ENCODE measurements around the gene PPP1R12B.
"Not testable (repeated sequence)": the region's sequence is repeated elsewhere in the genome, so short reads cannot be mapped to it uniquely, and the experiment has no call there.

The PPP1R12B gene

GRCh38 chr1:202361224-202361623, 12.7 kb downstream of the PPP1R12B start:
- no peak for DNase-seq (ENCODE audit: low read depth)
- TF ChIP-seq, protein P1, sequence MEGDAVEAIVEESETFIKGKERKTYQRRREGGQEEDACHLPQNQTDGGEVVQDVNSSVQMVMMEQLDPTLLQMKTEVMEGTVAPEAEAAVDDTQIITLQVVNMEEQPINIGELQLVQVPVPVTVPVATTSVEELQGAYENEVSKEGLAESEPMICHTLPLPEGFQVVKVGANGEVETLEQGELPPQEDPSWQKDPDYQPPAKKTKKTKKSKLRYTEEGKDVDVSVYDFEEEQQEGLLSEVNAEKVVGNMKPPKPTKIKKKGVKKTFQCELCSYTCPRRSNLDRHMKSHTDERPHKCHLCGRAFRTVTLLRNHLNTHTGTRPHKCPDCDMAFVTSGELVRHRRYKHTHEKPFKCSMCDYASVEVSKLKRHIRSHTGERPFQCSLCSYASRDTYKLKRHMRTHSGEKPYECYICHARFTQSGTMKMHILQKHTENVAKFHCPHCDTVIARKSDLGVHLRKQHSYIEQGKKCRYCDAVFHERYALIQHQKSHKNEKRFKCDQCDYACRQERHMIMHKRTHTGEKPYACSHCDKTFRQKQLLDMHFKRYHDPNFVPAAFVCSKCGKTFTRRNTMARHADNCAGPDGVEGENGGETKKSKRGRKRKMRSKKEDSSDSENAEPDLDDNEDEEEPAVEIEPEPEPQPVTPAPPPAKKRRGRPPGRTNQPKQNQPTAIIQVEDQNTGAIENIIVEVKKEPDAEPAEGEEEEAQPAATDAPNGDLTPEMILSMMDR (IDR thresholded peaks at IDR 0.05; ENCODE audit: control insufficient read depth, extremely low read depth, insufficient read depth): no peak
- no peak overlapping the region for H3K4me3 ChIP-seq (ENCODE audit: low read depth, low read length)

- TF ChIP-seq, protein P1 (IDR thresholded peaks at IDR 0.05; ENCODE audit: control insufficient read depth, extremely low read depth, insufficient read depth): no peak
- no peak for DNase-seq (ENCODE audit: low read depth)
- H3K4me3 ChIP-seq (ENCODE audit: low read depth, low read length): no peak overlapping the region
Measured at GRCh38 chr1:202361701-202362100, 13.2 kb downstream of the PPP1R12B start.

DNA sequence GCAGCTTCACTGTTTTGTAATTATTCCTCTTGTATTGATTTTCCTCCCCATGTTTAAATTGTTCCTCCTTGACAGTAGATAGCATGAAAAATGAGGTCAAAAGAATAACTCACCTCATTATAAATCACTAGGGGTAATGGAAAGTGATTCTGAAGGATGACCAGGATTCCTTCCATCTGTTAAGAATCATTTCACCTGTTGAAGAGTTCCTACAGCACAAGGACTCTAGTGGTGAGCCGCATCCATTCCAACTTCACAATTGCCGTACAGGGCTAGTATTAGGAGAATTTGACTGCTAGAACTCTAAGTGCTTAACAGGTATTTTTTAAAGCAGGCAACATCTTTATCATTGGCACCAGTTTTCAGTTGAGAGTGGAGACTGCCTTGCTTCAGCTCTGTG, 13.7 kb downstream of the PPP1R12B start:
- TF ChIP-seq, protein P1 (IDR thresholded peaks at IDR 0.05; ENCODE audit: control insufficient read depth, extremely low read depth, insufficient read depth): no peak
- H3K4me3 ChIP-seq (ENCODE audit: low read depth, low read length): no peak overlapping the region
- DNase-seq (ENCODE audit: low read depth): no peak

GRCh38 chr1:202365092-202365815, 16.8 kb downstream of the PPP1R12B start:
- no peak for DNase-seq (ENCODE audit: low read depth)
- H3K4me3 ChIP-seq (ENCODE audit: low read depth, low read length): no peak overlapping the region
- TF ChIP-seq, protein P1 (IDR thresholded peaks at IDR 0.05; ENCODE audit: control insufficient read depth, extremely low read depth, insufficient read depth): no peak

- TF ChIP-seq, protein P1 (IDR thresholded peaks at IDR 0.05; ENCODE audit: control insufficient read depth, extremely low read depth, insufficient read depth): no peak
- no peak overlapping the region for H3K4me3 ChIP-seq (ENCODE audit: low read depth, low read length)
- DNase-seq (ENCODE audit: low read depth): no peak
Measured at GRCh38 chr1:202367271-202367670, 18.8 kb downstream of the PPP1R12B start.

- not testable (repeated sequence) for DNase-seq (ENCODE audit: low read depth); H3K4me3 ChIP-seq (ENCODE audit: low read depth, low read length)
Measured at GRCh38 chr1:202370906-202371305, 22.4 kb downstream of the PPP1R12B start.

DNA sequence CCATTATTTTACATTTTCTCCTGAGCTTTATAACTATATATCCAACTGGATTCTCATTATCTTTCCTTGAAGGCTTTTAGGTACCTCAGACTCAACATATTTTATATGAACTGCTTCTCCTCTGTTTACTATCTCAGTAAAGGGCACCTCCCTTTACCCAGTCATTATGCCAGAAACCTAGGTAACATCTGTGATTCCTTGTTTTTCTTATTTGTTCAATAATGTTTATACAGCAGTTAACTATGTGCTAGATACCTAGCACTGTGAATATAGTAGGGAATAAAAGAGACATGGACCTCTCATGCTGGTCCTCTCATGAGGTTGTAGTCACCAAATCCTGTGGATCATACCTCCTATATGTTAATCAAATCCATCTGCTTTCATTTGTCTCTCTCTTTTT, 25.6 kb downstream of the PPP1R12B start:
- peak; percentile 77 for DNase-seq (ENCODE audit: low read depth)
- TF ChIP-seq, protein P1 (IDR thresholded peaks at IDR 0.05; ENCODE audit: control insufficient read depth, extremely low read depth, insufficient read depth): no peak
- H3K4me3 ChIP-seq (ENCODE audit: low read depth, low read length): peak overlapping the region; percentile 31

GRCh38 chr1:202375175-202375574, 26.7 kb downstream of the PPP1R12B start:
- not testable (repeated sequence) for H3K4me3 ChIP-seq (ENCODE audit: low read depth, low read length); DNase-seq (ENCODE audit: low read depth)

Data from LNCaP clone FGC (cell line).